HepG2 (cell line): ENCODE results near the gene CCL5. TPM values are rescaled to one million over a fixed set of nuclear protein-coding genes. Genes with fewer than 3 reads are reported as not detected.

Source experiments
- ATAC-seq: fragments of 200-7000 bp; cut with Tn5 transposase; 3 replicates; pipeline ENCODE4 v1.9.1; 2020; ENCODE audit warnings: mild to moderate bottlenecking, moderate library complexity
- BruUV-seq: library from RNA; stranded (reverse); fragments of 400-500 nt; replicated peaks from 2 replicates; lab custom pipeline; 2021; lab: Mats Ljungman, UMichigan
- CTCF ChIA-PET: fragments of 300-600 bp; formaldehyde crosslinking; extraction: SDS; loops from one replicate; lab custom pipeline; 2021; ENCODE audit warnings: low total read pairs, inconsistent platforms, low intra/inter-chr PET ratio; lab: Yijun Ruan, JAX
- POLR2A ChIA-PET: fragments of 350-600 bp; sonication (Branson Sonifier 250); formaldehyde crosslinking; loops from one replicate; lab custom pipeline; 2020; ENCODE audit warnings: antibody characterized with exemption, inconsistent platforms; lab: Yijun Ruan, JAX
- DNase-seq: peaks from one replicate; pipeline ENCODE4 v3.0.0-alpha.2; 2015; ENCODE audit warnings: low spot score
- FAIRE-seq: peaks from 3 replicates; lab custom pipeline; 2011; peaks lifted over from hg19 to GRCh38; lab: Jason Lieb, UNC
- H2AFZ ChIP-seq: one replicate; pipeline ENCODE4 v1.6.1; 2011; ENCODE audit warnings: low read length, inconsistent platforms
- H3K27ac ChIP-seq: fragments of 300-600 bp; 3 replicates; pipeline ENCODE4 v1.8.0; 2011; ENCODE audit warnings: mixed run types, mild to moderate bottlenecking, mixed read lengths, low read length, inconsistent platforms; ENCODE audit not compliant: insufficient read depth; ENCODE audit errors: extremely low read length
- H3K27me3 ChIP-seq, 2 experiments: fragments of 200-600 bp in 1 of 2; 2 replicates in 1 of 2; 3 replicates in 1 of 2; pipeline versions ENCODE4 v1.6.0 to v1.8.0; 2011; ENCODE audit warnings: low read length in 2 of 2, mild to moderate bottlenecking in 2 of 2, moderate library complexity in 2 of 2, inconsistent platforms in 1 of 2; ENCODE audit not compliant: insufficient read depth in 2 of 2, control insufficient read depth in 1 of 2
- H3K36me3 ChIP-seq, 2 experiments: fragments of 200-600 bp in 1 of 2; replicated peaks in 1 of 2; 2 replicates in 1 of 2; 3 replicates in 1 of 2; pipeline versions ENCODE4 v1.5.1 to v1.8.0; 2011; ENCODE audit warnings: low read length in 2 of 2, inconsistent platforms in 1 of 2; ENCODE audit not compliant: insufficient read depth in 2 of 2, control insufficient read depth in 1 of 2
- H3K4me1 ChIP-seq: 2 replicates; pipeline ENCODE4 v1.5.1; 2012; ENCODE audit warnings: low read length, inconsistent platforms; ENCODE audit not compliant: insufficient read depth
- H3K4me2 ChIP-seq: 2 replicates; pipeline ENCODE4 v1.6.0; 2011; ENCODE audit warnings: low read depth, low read length, inconsistent platforms
- H3K4me3 ChIP-seq, 3 experiments: fragments of 200-600 bp in 1 of 3; sonication (generic), shearing (Covaris generic) in 1 of 3; replicated peaks in 1 of 3; 2 replicates each; pipeline ENCODE4 v1.5.1; 2011 to 2016; ENCODE audit warnings: low read length in 3 of 3, inconsistent platforms in 2 of 3, low read depth in 2 of 3, mild to moderate bottlenecking in 2 of 3, control low read depth in 1 of 3, mixed read lengths in 1 of 3; ENCODE audit not compliant: insufficient read depth in 1 of 3
- H3K79me2 ChIP-seq: one replicate; pipeline ENCODE4 v1.6.1; 2011; ENCODE audit warnings: low read length, inconsistent platforms; ENCODE audit not compliant: insufficient read depth
- H3K9ac ChIP-seq: 2 replicates; pipeline ENCODE4 v1.6.0; 2011; ENCODE audit warnings: mild to moderate bottlenecking, low read depth, low read length, inconsistent platforms; ENCODE audit not compliant: insufficient read depth
- H3K9me3 ChIP-seq: 2 replicates; pipeline ENCODE4 v1.5.1; 2012; ENCODE audit warnings: mild to moderate bottlenecking, low read length
- H4K20me1 ChIP-seq: 2 replicates; pipeline ENCODE4 v1.6.0; 2011; ENCODE audit warnings: inconsistent platforms, mild to moderate bottlenecking, low read length, moderate library complexity; ENCODE audit not compliant: insufficient read depth
- AGO1 ChIP-seq: fragments of 200-400 bp; formaldehyde crosslinking; IDR thresholded peaks from 2 replicates; pipeline ENCODE4 v1.6.1; 2017; ENCODE audit warnings: mild to moderate bottlenecking, low read depth, low read length, moderate library complexity; ENCODE audit not compliant: poor library complexity, severe bottlenecking
- CREB1 ChIP-seq, 2 experiments: fragments of 450-650 bp in 1 of 2; IDR thresholded peaks; 2 replicates each; pipeline ENCODE4 v1.6.1; 2016 to 2017; ENCODE audit warnings: control low read depth in 1 of 2, mild to moderate bottlenecking in 1 of 2, missing compliant biosample characterization in 1 of 2, missing genetic modification characterization in 1 of 2
- DNMT3B ChIP-seq: conservative IDR thresholded peaks from 2 replicates; pipeline ENCODE4 v1.6.1; 2016; ENCODE audit warnings: missing biosample characterization, control low read depth
- FOXJ3 ChIP-seq: sonication (generic); formaldehyde crosslinking; IDR thresholded peaks from 2 replicates; pipeline ENCODE4 v1.4.0; 2020; ENCODE audit warnings: missing genetic modification reagents, mild to moderate bottlenecking, borderline replicate concordance
- FOXK2 ChIP-seq: fragments of 450-650 bp; IDR thresholded peaks from 2 replicates; pipeline ENCODE4 v1.6.1; 2016
- HNRNPH1 ChIP-seq: fragments of 200-400 bp; formaldehyde crosslinking; optimal IDR thresholded peaks from 2 replicates; pipeline ENCODE3; 2017; ENCODE audit warnings: mild to moderate bottlenecking, low read depth, low read length
- HOXA3 ChIP-seq: sonication (generic); formaldehyde crosslinking; IDR thresholded peaks from 2 replicates; pipeline ENCODE4 v1.5.0; 2020; ENCODE audit warnings: missing genetic modification reagents
- PRPF4 ChIP-seq: fragments of 200-400 bp; formaldehyde crosslinking; IDR thresholded peaks from 2 replicates; pipeline ENCODE4 v1.6.1; 2016; ENCODE audit warnings: low read length, low read depth; ENCODE audit not compliant: poor library complexity, severe bottlenecking
- ZC3H13 ChIP-seq: sonication (generic); formaldehyde crosslinking; IDR thresholded peaks from 2 replicates; pipeline ENCODE4 v1.8.1; 2023; ENCODE audit warnings: mild to moderate bottlenecking, missing genetic modification reagents, moderate library complexity
- ZFX ChIP-seq: sonication (generic); formaldehyde crosslinking; IDR thresholded peaks from 2 replicates; pipeline ENCODE4 v1.4.0; 2020; ENCODE audit warnings: mild to moderate bottlenecking, low read depth, missing genetic modification reagents, moderate library complexity
- ZNF136 ChIP-seq: sonication (generic); formaldehyde crosslinking; IDR thresholded peaks from 2 replicates; pipeline ENCODE4 v1.8.1; 2022; ENCODE audit warnings: low read depth, mild to moderate bottlenecking, moderate library complexity, missing genetic modification reagents
- ZNF251 ChIP-seq: sonication (generic); formaldehyde crosslinking; IDR thresholded peaks from 2 replicates; pipeline ENCODE4 v1.9.0; 2021; ENCODE audit warnings: mild to moderate bottlenecking, missing genetic modification reagents
- ZNF652 ChIP-seq: IDR thresholded peaks from 2 replicates; pipeline ENCODE4 v1.6.1; 2016; ENCODE audit warnings: low read depth, borderline replicate concordance
- ZNF75D ChIP-seq: sonication (generic); formaldehyde crosslinking; IDR thresholded peaks from 2 replicates; pipeline ENCODE4 v1.8.1; 2023; ENCODE audit warnings: missing genetic modification reagents, mild to moderate bottlenecking, borderline replicate concordance
- ZNF772 ChIP-seq: sonication (generic); formaldehyde crosslinking; IDR thresholded peaks from 2 replicates; pipeline ENCODE4 v1.5.0; 2020; ENCODE audit warnings: mild to moderate bottlenecking, missing genetic modification reagents
- ZSCAN29 ChIP-seq: sonication (generic); formaldehyde crosslinking; conservative IDR thresholded peaks from 2 replicates; pipeline ENCODE4 v1.4.0; 2020; ENCODE audit warnings: mild to moderate bottlenecking, missing genetic modification reagents
- WGBS: methylation state at CpG from one replicate; pipeline ENCODE4 v1.1.6; 2017; ENCODE audit warnings: low lambda C conversion rate; 5-methylcytosine and 5-hydroxymethylcytosine counted together
- in situ Hi-C: cut with HindIII; loops from 2 replicates; pipeline ENCODE4 v1.10.0; 2017; ENCODE audit warnings: low pct_unique_long_range_greater_than_20kb; ENCODE audit not compliant: extremely low pct_ligation_motif_present
- intact Hi-C: fragments of 100-400 bp; cut with micrococcal nuclease; formaldehyde crosslinking; loops from one replicate; pipeline ENCODE4 v1.10.0; 2022; ENCODE audit not compliant: unreplicated experiment
- polyA plus RNA-seq, 8 experiments: library from polyadenylated mRNA; depleted of rRNA in 3 of 8; stranded (reverse) in 7 of 8; unstranded in 1 of 8; fragments of >200 nt; fragmentation: Illumina TruSeq in 4 of 8; extraction: Trizol in 4 of 8; gene quantifications; 2 replicates each; pipeline versions ENCODE4 v1.2.1 to v1.2.3, GENCODE V29; 2011 to 2016; ENCODE audit warnings: low read depth in 4 of 8, missing spikeins in 1 of 8, mixed read lengths in 1 of 8; ENCODE audit not compliant: insufficient read depth in 1 of 8
- total RNA-seq, 5 experiments: library from RNA; depleted of rRNA; stranded (reverse); fragments of >200 nt; fragmentation: Illumina TruSeq; extraction: Trizol; gene quantifications; 2 replicates each; pipeline ENCODE4 v1.2.3, GENCODE V29; 2016; ENCODE audit warnings: low read depth in 1 of 5

The CCL5 gene
- total and polyA plus RNA-seq, 2 of the 13 experiments (the other 11 are each of a cell fraction or from before 2014, with no cell fraction given): 0.13 to 0.29 TPM

DNA sequence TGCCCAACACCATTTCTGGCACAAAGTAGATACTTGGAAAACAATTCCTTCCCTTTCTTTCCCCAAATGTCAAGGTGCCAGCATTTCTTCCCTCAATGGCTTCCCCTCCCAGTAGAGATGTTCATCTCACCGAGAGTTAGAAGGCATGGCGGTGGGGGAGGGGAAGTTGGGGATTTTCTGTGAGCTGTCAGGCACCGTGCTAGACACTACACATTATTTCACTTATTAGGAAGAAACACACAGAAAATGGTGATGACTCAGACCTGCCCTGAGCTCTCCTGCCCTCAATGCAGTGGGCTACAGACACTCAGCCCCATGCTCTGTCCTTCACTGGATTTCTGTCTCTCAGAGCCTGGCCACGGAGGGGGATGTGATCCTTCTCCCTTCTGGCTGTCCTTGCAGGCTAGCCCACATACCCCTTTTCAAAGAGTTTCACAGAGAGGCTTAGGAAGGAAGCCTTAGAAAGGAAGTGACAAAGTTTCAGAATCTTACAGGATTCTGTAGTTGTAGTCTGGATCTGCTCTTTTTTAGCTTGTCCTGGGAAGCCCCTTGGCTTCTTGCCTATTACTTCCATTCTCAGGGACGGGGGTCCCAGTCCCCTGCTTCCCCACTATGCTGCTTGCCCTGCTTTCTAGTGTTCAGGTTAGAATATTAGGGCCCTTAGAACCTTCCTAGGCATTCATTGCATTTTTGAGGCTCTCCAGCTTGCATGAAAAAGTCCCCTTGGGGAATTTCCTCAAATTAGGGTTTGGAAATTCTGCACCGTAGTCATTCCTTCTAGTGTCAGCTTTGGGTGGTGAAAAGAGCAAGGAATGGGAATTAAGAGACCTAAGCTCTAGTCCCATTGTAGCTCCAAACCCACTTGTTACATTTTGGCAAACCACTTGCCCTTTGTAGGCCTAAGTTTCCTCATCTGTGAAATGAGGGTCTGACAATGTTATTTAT, 12.2 kb upstream of the CCL5 start:
- Histone ChIP-seq H2AFZ (no peak overlapping the region), H3K4me3 (no peak overlapping the region), H3K9ac (no peak overlapping the region), H4K20me1 (no peaks in the 10 kb centered on the region), H3K4me1 (no peaks in the 10 kb centered on the region), H3K27ac (no peak overlapping the region), H3K79me2 (no peaks in the 10 kb centered on the region), H3K27me3 (peaks cover 1 to 10% of the 10 kb centered on the region in 2 experiments; a peak in 2 of 5 replicates), H3K36me3 (no peaks in the 10 kb centered on the region), H3K9me3 (no peaks in the 10 kb centered on the region), H3K4me2 (no peak overlapping the region)
- in situ Hi-C loops: no loop called here
- no peak for FAIRE-seq
- DNase-seq: no peak
- no TSS peak for BruUV-seq
- 30% methylated on average over 6 of the region's 6 CpGs for WGBS
- TF ChIP-seq HOXA3 (CRISPR knock-in tag): no peak
- no peak for TF ChIP-seq PRPF4
- TF ChIP-seq ZNF136: no peak
- TF ChIP-seq HNRNPH1: no peak
- no peak for TF ChIP-seq ZNF652 (CRISPR knock-in tag)
- TF ChIP-seq ZFX (CRISPR knock-in tag): no peak
- no peak for TF ChIP-seq DNMT3B (CRISPR knock-in tag)
- no peak for TF ChIP-seq AGO1
- TF ChIP-seq ZSCAN29 (CRISPR knock-in tag): no peak
- no peak for TF ChIP-seq ZC3H13 (CRISPR knock-in tag)
- no peak for TF ChIP-seq CREB1 (IDR thresholded peaks at IDR 0.05)
- no peak for TF ChIP-seq CREB1 (CRISPR knock-in tag; IDR thresholded peaks at IDR 0.05)
- no peak for TF ChIP-seq ZNF772
- TF ChIP-seq FOXK2: no peak
- TF ChIP-seq ZNF75D: no peak
- TF ChIP-seq FOXJ3 (CRISPR knock-in tag): no peak
- TF ChIP-seq ZNF251 (CRISPR knock-in tag): no peak
- no peak for ATAC-seq
- intact Hi-C loops: no loop called here
- CTCF ChIA-PET: no interaction called here
- POLR2A ChIA-PET: interaction anchor here (0.6 kb wide), 1 partner anchor 34 kb away, joined by 3 read pairs; no protein-coding TSS in a partner anchor
